Cardiac fibroblast (primary cell): Measurements from ENCODE around the gene CZIB.

Source experiments
- DNase-seq, 2 donors: peaks; one replicate each; pipeline versions ENCODE4 v3.0.0 to v3.0.0-alpha.2; 2010; ENCODE audit warnings: low read depth in 2 of 2
- H3K4me3 ChIP-seq, 2 donors: replicated peaks in 1 of 2; 1 replicate in 1 of 2; 2 replicates in 1 of 2; pipeline ENCODE4 v1.5.1; 2011; ENCODE audit warnings: low read depth in 2 of 2, low read length in 2 of 2, mild to moderate bottlenecking in 2 of 2, moderate library complexity in 1 of 2
- CTCF ChIP-seq: IDR thresholded peaks from one replicate; pipeline ENCODE4 v1.5.1; 2011; ENCODE audit warnings: low read depth, mild to moderate bottlenecking, low read length, inconsistent platforms

Gene CZIB

GRCh38 chr1:53255031-53255430 lies 34.6 kb upstream of the CZIB start:
- H3K4me3 ChIP-seq = no peak overlapping the region
- TF ChIP-seq CTCF = no peak
- no peak for DNase-seq

- DNase-seq = peak; percentile 25 to 73
- no peak for TF ChIP-seq CTCF
- no peak overlapping the region for H3K4me3 ChIP-seq
These were observed 33.7 kb upstream of the CZIB start for GRCh38 chr1:53254011-53254640.

- H3K4me3 ChIP-seq = no peak overlapping the region
- DNase-seq = no peak
- no peak for TF ChIP-seq CTCF
These were observed 29.9 kb upstream of the CZIB start for GRCh38 chr1:53250325-53250724.

- TF ChIP-seq CTCF = no peak
- DNase-seq = no peak
- H3K4me3 ChIP-seq = no peak overlapping the region
These were observed 29.3 kb upstream of the CZIB start for GRCh38 chr1:53249706-53250105.

GRCh38 chr1:53246261-53247134 lies 26.1 kb upstream of the CZIB start:
- no peak overlapping the region for H3K4me3 ChIP-seq
- no peak for TF ChIP-seq CTCF
- DNase-seq = peak; percentile 10 to 61

- H3K4me3 ChIP-seq = no peak overlapping the region
- no peak for DNase-seq
- no peak for TF ChIP-seq CTCF
These were observed 23.7 kb upstream of the CZIB start for GRCh38 chr1:53244141-53244540.
